ENCODE data around the gene HS3ST5.
"Not testable (repeated sequence)": the region's sequence is repeated elsewhere in the genome, so short reads cannot be mapped to it uniquely, and the experiment has no call there.

The HS3ST5 gene

DNA sequence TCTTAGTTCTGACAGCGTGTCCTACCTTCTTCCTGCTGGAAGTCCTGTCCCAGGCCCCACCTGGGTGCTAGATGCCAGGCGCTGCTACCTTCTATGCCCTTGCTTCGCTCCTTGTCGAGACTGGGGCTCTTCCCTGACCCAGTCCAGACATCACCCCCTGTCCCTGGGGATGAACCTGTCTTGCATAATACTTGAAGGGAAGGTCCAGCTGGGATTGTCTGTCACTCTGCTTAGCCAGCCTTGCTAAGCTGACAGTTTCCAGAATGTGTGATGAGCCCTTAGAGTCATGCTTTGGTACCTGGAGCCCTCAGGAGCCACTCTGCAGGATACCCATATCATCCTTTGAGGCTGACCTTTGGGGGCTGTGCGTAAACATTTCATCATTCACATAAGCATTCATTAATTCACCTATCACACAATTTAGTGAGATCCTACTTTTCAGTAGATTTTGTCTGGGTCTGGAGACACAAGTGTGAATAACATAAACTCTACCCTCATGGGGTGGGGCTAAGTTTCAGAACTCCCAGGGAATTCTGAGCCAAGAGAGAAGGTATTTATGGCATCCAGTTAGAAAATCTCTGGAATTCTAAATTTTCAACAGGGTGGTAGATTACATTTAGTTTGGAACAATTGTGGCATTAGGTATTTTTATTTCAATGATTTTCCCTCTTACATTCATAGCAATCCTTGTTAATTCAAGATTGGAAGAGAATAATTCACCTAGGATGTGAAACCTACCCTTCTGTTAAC lies 220.7 kb downstream of the HS3ST5 start:
- Histone ChIP-seq H3K4me3 (no peak overlapping the region), H3K27ac (no peak overlapping the region)

DNA sequence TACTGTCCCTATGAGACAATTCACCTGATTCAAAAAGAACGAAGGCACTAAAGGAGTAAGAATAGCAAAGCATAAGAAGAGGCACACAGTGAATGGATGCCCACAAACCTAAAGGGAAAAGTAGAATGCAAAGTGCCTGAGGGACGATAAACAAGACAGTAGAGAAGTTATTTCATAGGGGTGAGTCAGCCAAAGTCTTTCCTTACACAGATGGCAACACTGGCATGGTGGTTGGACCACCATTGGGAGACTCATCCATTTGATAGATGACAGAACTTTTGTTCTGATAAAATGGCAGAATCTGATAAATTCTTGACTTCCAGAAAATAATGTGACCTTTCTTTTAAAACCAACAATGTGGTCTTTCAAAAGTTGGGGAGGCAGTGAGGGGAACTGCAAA lies 223.8 kb downstream of the HS3ST5 start:
- Histone ChIP-seq H3K4me3 (no peak overlapping the region), H3K27ac (no peak overlapping the region)

DNA sequence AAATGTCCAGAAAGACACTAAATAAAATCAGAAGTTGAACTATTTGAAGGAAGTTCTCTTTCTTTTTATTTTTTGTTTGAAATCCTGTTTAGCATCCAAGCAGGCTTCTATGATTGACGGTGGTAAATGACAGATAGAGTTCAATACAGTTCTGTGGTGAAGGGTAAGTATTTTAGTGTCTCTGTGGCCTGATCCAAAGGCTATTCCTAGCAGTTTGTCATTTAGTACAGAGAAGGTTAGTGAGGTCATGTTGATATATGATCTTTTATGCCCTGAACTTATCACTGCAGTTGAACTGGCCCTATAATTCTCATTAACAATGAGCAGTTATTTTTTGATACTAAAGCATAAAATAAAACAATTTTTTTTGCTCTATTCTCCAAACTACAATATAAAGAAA lies 227.2 kb downstream of the HS3ST5 start:
- no peak overlapping the region for H3K27ac ChIP-seq
- no peak overlapping the region for H3K4me3 ChIP-seq

DNA sequence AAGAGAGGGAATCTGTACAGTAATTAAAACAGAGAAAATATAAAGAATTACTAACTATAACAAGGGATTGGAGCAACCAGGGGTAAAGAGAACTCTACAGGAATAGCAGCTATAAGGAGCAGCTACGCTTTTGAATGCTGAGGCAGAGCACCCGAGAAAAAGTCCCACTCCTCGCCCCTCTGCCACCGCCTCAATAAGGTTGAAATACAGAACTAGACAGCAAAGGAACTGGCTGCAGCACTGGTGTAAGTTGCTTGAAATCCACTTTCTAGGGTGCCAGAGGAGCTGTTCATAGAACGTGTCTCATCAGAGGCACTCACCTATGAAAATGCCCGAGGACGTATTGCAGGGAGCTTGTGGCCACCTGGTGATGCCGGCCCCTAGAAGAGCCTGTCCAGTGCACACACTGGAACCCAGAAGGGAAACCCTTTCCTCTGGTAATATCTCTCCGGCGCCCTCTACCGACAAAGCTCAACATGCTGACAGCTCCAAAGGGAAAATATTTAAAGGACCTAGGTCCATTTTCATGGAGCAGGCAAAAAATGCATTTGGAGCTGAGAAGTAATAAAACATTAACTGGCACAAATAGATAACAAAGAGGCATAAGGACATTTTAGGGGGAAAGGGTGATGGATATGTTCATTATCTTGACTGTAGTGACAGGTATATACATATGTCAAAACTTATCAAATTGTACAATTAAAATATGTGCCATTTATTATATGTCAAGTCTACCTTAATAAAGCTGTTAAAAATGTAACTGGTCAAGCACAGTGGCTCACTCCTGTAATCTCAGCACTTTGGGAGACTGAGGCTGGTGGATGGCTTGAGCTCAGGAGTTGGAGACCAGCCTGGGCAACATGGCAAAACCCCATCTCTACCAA lies 234.5 kb downstream of the HS3ST5 start:
- Histone ChIP-seq H3K4me3 (no peak overlapping the region), H3K27ac (no peak overlapping the region)

DNA sequence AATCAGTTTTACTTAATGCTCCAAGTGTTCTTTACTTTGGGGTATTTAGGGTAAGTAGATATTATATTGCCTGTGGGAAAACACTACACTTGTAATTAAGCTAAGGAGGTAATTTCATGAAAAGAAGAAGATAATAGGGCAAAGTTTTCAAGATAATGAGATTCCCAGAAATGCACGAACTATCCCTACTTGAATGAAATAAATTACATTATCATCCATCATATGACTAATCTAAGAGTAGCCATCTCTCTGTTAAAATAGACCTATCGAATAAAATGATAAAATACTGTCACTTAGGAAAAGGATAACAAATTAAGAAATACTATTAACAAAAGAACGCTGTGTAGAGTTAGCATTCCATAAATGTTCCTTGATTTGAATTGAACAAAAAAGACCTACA lies 236.8 kb downstream of the HS3ST5 start:
- Histone ChIP-seq H3K4me3 (no peak overlapping the region), H3K27ac (no peak overlapping the region)

DNA sequence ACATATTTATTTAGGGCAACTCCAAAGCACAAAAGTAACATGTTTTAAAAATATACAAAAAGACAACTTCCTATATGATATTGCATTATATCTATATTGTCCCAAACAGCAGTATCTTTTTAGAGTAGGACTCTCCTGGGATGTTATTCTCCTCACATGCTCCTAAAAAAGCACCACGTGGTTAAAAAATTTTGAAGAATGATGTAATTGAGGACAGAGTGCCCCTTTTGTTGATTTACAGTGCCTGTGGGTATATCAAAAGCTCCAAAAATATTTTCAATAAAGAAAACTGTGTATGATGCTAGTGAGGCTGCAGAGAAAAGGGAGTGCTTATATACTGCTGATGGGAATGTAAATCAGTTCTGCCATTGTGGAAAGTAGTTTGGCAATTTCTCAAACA lies 241.6 kb downstream of the HS3ST5 start:
- Histone ChIP-seq H3K27ac (no peak overlapping the region), H3K4me3 (no peak overlapping the region)

DNA sequence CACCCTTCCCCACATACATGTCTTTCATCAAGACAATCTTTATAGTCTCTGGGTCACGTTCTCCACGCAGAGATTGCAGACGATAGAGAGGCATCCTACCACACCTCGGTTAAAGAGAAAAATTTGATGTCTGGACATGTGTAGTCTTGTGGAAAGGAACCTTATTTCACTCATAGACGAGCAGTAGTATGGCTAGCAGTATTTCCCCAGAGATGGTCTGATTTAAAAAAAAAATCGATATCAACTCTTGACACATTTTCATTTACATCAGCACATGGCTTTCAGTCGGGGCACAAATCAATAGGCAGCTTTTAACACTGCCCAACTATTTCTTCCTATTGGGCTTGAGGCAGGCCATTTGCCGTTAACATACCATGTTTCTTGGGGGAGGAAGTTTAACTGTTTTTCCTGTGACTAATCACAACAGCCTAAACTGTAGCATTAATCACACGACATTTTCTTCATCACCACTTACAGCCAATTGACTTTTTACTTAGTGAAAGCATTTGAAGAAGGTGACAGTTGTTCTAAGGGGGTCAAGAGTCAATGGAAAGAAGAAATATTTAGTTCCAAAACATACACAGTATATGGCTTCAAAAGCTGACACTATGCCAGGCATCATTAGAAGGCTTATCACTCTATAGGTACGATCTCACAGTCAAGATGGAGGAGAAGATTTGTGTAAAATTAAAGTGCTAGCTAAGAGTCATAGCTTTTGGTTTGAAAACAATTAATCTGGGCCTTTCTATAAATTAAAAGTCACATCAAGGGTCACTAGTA lies 242.4 kb downstream of the HS3ST5 start:
- no peak overlapping the region for H3K27ac ChIP-seq
- no peak overlapping the region for H3K4me3 ChIP-seq

DNA sequence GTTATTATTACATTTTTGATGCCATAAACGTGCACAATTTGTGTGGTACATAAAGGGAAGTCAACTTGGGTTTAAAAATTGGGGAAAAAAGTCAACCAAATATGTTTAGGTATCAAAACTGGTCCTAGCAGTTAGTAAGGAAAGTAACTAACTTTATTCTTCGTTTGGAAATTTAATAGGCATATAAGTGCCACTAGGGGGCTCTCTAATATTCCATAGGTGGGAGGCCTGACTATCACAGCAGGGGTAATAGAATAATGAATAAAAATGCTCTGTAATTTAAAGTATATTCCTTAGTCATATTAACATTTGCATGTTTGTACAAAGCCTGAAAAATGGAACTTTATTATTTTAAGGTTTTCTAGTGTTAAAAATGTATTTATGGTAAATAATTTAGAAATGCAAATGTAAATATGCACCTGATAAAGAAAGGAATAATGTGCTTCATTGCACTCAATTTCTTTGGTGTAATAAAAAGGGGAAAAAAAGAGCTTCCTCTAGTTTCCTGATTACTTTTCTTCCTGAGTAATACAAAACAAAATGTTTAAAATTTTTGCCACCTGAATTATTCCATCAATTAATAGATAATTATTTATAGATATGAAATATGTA lies 246.2 kb downstream of the HS3ST5 start:
- H3K4me3 ChIP-seq = no peak overlapping the region
- no peak overlapping the region for H3K27ac ChIP-seq

DNA sequence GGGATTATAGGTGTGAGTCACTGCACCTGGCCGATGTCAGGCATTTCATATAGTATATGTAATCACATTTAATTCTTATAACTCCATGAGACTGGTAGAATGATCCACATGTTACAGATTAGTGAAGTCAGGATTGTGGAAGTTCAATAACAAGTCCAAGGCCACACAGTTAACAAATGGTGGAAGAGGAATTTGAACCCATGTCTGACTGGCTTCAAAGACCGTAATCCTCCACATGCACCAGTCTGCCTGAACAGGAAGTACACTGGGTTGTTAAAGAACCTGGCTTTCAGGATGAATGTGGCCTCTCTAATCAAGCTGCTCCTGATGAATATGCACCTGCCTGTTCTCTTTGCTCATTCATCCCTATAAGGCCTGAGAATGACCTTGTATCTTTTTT lies 249.9 kb downstream of the HS3ST5 start:
- Histone ChIP-seq H3K27ac (no peak overlapping the region), H3K4me3 (no peak overlapping the region)

DNA sequence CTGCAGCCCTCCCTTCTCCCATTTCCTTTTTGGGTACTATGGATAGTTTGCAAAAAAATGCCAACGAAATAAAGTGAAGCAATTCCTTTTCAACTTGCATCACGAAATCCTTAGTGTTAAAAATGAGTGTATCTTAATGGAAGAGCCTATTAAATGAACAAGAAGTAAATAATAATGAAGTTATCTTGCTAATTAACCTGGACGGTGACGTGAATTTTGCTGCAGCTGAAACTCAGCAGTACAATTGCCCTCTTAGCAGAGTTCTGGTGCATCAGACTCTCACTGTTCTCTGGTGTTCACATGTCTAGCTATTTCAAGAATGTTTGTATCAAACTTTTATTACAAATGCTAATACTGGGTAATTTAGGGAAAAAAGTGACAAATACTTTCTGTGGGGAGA lies 252.2 kb downstream of the HS3ST5 start:
- Histone ChIP-seq H3K4me3 (no peak overlapping the region), H3K27ac (no peak overlapping the region)

DNA sequence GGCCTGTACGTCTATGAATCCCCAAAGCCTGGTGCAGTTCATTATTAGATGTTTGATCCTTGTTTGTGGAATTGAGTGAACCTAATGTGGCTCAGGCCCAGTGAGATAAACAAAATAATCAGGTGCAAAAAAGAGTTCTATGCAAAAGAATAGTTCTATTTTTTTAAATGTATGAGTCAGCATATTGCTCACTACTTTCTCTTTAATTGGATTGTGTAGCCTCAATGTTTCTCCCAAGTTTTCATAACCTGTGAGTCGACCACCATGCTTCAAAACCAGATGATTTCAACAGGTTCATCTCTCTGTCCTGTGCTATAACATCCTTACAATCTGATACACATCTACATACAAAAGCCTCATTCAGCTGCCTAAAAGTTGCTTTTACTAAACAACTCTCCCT lies 255.3 kb downstream of the HS3ST5 start:
- Histone ChIP-seq H3K4me3 (no peak overlapping the region), H3K27ac (no peak overlapping the region)

DNA sequence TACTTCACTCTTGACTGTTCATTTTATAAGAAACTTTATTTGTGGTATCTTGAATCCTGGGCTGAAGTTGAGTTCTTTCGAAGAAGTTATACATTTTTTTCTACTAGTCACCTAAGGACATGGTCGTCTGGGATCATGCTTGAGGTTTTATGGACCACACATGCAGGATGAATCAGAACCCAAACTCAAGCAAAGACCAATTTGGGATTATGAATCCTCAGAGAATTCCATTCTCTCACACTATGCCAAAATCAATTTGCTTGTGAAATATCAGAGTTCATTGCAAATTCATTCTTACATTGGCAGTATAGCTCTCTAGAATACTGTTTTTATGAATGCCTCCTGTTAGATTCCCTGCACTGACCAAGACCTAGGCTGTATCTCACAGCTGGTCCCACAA lies 257.6 kb downstream of the HS3ST5 start:
- no peak overlapping the region for H3K4me3 ChIP-seq
- no peak overlapping the region for H3K27ac ChIP-seq

DNA sequence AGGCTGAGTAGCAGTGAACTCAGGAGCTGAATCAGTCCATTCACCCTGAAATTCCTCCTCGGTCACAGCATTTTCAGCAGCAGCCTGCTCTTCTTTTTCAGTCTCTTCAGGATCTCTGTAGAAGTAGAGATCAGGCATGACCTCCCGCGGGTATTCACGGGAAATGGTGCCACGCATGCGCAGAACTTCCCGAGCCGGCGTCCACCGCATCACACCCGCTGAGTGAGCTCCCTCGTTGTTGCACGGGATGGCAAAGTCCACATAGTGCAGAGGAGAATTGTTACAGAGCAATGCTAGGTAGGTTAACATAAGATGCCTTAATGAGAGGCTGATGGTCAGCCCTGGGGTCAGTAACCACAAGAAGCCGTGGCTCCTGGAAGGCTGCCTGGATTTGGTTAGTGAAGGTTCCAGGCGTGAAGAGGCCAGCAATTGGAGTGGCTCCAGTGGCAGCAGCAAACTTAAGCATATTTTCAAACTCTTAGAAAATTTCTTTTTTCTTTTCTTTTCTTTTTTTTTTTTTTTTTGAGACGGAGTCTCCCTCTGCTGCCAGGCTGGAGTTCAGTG lies 258.4 kb downstream of the HS3ST5 start:
- H3K4me3 ChIP-seq = no peak overlapping the region
- no peak overlapping the region for H3K27ac ChIP-seq

DNA sequence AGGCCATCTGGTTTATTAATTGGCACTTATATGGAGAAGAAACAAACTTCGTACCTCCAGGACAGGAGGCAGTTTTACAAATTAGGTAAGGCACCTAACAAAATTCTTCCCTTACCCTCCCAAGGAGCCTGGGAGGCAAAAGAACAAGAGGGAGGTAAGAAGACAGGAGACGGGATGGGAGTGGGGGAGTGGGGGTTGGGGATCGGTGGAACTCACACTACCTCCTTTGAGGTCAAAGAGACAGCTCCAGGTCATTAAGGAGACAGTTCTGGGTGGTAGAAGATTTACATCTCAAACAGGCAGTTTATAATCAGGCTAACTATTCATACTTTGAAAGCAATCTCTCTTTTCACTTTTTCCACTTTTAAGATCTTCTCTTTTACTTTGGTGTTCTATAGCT lies 259.6 kb downstream of the HS3ST5 start:
- no peak overlapping the region for H3K4me3 ChIP-seq
- H3K27ac ChIP-seq = no peak overlapping the region

DNA sequence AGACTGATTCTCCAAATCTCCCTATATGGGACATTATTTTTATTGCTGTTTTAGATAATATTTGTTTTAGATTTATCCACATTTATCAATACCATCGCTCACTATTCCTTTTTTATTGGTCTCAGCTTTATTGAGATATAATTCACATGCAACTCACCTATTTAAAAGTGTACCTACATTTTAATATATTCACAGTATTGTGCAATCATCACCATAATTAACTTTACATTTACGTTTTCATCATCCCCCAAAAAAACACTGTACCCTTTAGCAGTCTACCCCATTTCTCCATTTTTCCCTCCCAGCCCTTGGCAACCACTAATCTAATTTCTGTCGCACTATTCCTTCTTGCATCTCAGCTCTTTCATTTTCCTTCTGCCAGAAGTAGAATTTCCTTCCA lies 261.1 kb downstream of the HS3ST5 start:
- Histone ChIP-seq H3K27ac (no peak overlapping the region), H3K4me3 (no peak overlapping the region)

DNA sequence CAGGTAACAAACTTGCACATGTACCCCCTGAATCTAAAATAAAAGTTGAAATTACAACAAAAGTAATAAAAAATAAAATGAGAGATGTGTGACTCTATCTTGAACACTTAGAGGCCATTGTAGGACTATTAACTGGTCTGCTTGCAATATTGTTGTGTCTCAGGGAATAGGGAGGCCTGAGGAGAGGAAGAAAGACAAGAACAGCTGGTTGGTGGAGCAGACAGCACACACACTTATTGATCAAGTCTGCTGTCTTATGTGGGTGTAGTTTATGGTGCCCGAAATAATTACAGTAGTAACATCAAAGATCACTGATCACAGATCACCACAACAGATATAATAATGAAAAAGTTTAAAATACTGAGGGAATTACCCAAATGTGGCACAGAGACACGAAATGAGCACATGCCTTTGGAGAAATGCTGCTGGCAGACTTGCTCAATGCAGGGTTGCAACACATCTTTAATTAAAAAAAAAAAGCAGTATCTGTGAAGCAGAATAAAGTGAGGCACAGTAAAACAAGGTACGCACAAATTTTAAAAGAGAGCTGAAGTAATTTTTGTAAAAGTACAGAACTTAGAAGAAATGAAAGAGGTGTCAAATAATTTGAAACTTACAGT lies 261.8 kb downstream of the HS3ST5 start:
- no peak overlapping the region for H3K27ac ChIP-seq

DNA sequence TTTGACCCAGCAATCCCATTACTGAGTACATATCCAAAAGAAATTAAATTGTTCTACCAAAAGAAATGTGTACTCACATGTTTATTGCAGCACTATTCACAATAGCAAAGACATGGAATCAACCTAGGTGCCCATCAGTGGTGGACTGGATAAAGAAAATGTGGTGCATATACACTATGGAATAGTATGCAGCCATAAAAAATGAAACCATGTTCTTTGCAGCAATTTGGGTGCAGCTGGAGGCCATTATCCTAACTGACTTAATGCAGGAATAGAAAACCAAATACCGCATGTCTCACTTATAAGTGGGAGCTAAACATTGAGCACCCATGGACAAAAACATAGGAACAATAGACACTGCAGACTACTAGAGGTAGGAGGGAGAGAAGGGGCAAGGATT lies 262.4 kb downstream of the HS3ST5 start:
- H3K27ac ChIP-seq, H3K4me3 ChIP-seq: not testable (repeated sequence)

More for the DNA sequence above, 261.8 kb downstream of the HS3ST5 start:
- H3K4me3 ChIP-seq = no peak overlapping the region

DNA sequence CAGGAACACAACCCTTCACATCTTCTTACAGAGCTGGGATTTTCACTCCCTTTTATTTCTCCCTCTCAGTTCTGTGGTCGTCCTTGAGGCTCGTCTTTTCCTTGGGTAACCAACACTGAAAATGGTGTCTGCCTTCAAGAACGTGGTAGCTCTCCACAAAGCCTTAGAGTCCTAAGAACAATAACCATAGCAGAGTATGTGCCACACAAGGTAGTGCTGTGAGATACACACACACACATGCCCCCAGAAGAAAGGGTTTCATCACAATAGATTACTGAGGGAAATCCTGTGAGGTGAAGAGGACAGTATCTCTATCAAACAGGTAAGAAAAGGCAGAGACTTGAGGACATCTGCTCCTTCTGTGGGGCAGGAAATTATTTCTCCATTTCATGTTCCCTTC lies 267.0 kb downstream of the HS3ST5 start:
- Histone ChIP-seq H3K4me3 (no peak overlapping the region), H3K27ac (no peak overlapping the region)

DNA sequence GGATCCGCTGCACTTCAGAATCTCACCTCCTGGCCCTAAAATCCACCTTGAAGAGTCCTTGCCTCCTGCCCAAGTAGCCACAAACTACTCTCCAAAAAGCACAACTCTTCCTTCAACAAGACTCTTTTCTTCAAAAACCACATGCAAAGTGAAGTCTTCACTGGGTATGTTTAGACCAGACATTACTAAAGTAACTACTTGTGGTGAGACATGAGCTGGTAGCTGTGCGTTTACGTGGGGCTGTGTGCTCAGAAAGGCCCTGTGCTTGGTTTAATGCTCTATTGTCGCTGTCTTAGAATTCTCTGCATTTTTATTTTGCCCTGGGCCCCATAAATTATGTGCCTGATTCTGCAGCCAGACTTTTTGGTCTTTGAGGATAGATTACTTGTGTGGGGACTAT lies 267.5 kb downstream of the HS3ST5 start:
- Histone ChIP-seq H3K4me3 (no peak overlapping the region), H3K27ac (no peak overlapping the region)

All from skin epidermis (tissue), 12 donors.